ENCODE data around the gene CDS2.

Gene CDS2

GRCh38 chr20:5160882-5161281 lies 34.1 kb downstream of the CDS2 start:
- TF ChIP-seq ZNF148 (tag by site-specific recombination; IDR thresholded peaks at IDR 0.05; ENCODE audit: borderline replicate concordance) (no peak), ZNF548 (tag by site-specific recombination; IDR thresholded peaks at IDR 0.05) (no peak), KLF10 (tag by site-specific recombination; IDR thresholded peaks at IDR 0.05) (no peak)
- POLR2A ChIA-PET: no interaction called here
- Histone ChIP-seq H3K9me3 (ENCODE audit: control insufficient read depth, insufficient read depth, low read depth, low read length) (no peaks in the 10 kb centered on the region), H3K4me3 (ENCODE audit: low read depth, low read length) (no peak overlapping the region), H3K36me3 (ENCODE audit: control insufficient read depth in 2 of 2, insufficient read depth in 1 of 2, low read length in 2 of 2) (no peaks in the 10 kb centered on the region; a peak in 1 of 3 replicates), H3K4me1 (ENCODE audit: control insufficient read depth, insufficient read depth, low read length) (no peaks in the 10 kb centered on the region; the same call in 1 of the 2 replicates), H3K27ac (ENCODE audit: extremely low read depth, low read depth, low read length) (no peak overlapping the region)
- CTCF ChIA-PET: interaction anchor here (0.7 to 1.8 kb wide), 2 partner anchors 36 to 60 kb away, joined by 4 to 6 read pairs; no protein-coding TSS in a partner anchor

- Histone ChIP-seq H3K4me1 (ENCODE audit: control insufficient read depth, insufficient read depth, low read length) (no peaks in the 10 kb centered on the region; the same call in 1 of the 2 replicates), H3K27ac (ENCODE audit: extremely low read depth, low read depth, low read length) (no peak overlapping the region), H3K4me3 (ENCODE audit: low read depth, low read length) (no peak overlapping the region), H3K9me3 (ENCODE audit: control insufficient read depth, insufficient read depth, low read depth, low read length) (no peaks in the 10 kb centered on the region), H3K36me3 (ENCODE audit: control insufficient read depth in 2 of 2, insufficient read depth in 1 of 2, low read length in 2 of 2) (no peaks in the 10 kb centered on the region; a peak in 1 of 3 replicates)
- CTCF ChIA-PET: interaction anchor here (0.7 to 1.8 kb wide), 3 partner anchors 35 to 61 kb away, joined by 3 to 6 read pairs (median 4); no protein-coding TSS in a partner anchor
- TF ChIP-seq CTCF (tag by site-specific recombination; IDR thresholded peaks at IDR 0.05): no peak
- no peak for TF ChIP-seq ZNF776 (tag by site-specific recombination; IDR thresholded peaks at IDR 0.05; ENCODE audit: borderline replicate concordance)
- no peak for TF ChIP-seq MEIS1 (CRISPR knock-in tag; IDR thresholded peaks at IDR 0.05; ENCODE audit: borderline replicate concordance)
- TF ChIP-seq INSM2 (tag by site-specific recombination; IDR thresholded peaks at IDR 0.05): no peak
- TF ChIP-seq OSR2 (tag by site-specific recombination; IDR thresholded peaks at IDR 0.05): no peak
- TF ChIP-seq ZFP41 (tag by site-specific recombination; IDR thresholded peaks at IDR 0.05; ENCODE audit: borderline replicate concordance): no peak
- TF ChIP-seq ZNF626 (tag by site-specific recombination; IDR thresholded peaks at IDR 0.05): no peak
- TF ChIP-seq ZNF664 (tag by site-specific recombination; IDR thresholded peaks at IDR 0.05): no peak
- TF ChIP-seq ZNF510 (tag by site-specific recombination; IDR thresholded peaks at IDR 0.05; ENCODE audit: insufficient replicate concordance): no peak
- no peak for TF ChIP-seq ZBTB8A (tag by site-specific recombination; IDR thresholded peaks at IDR 0.05)
- no peak for TF ChIP-seq ZNF747 (tag by site-specific recombination; IDR thresholded peaks at IDR 0.05)
- no peak for TF ChIP-seq ZNF16 (tag by site-specific recombination; IDR thresholded peaks at IDR 0.05; ENCODE audit: low read depth)
- TF ChIP-seq BCL11A (tag by site-specific recombination; IDR thresholded peaks at IDR 0.05; ENCODE audit: low read depth): no peak
- TF ChIP-seq SETDB1 (IDR thresholded peaks at IDR 0.05; ENCODE audit: insufficient read length, low read length): no peak
- no peak for TF ChIP-seq ZNF596 (tag by site-specific recombination; IDR thresholded peaks at IDR 0.05)
- TF ChIP-seq ZNF248 (tag by site-specific recombination; IDR thresholded peaks at IDR 0.05): no peak
- POLR2A ChIA-PET: no interaction called here
Measured at GRCh38 chr20:5161536-5162164, 34.8 kb downstream of the CDS2 start.

Measured in HEK293 (cell line).